Omental fat pad (tissue), 4 donors: Measurements from ENCODE around the gene RIMBP2. TPM values are rescaled to one million over a fixed set of nuclear protein-coding genes. Genes with fewer than 3 reads are reported as not detected.

Experiments
- ATAC-seq: fragments of 150-250 bp; one replicate; pipeline ENCODE4 v1.9.1; 2016; ENCODE audit warnings: mild to moderate bottlenecking, moderate library complexity; ENCODE audit not compliant: low FRiP score
- DNase-seq: peaks from one replicate; pipeline ENCODE4 v3.0.0-alpha.2; 2019; ENCODE audit warnings: low spot score
- total RNA-seq, 4 donors: library from RNA; depleted of rRNA; stranded (reverse); fragments of >200 nt; gene quantifications; one replicate each; pipeline ENCODE4 v1.1.0, GENCODE V29; 2016
- TF ChIP-seq, protein P1 (sequence below), 3 donors: fragments of 450-650 bp; IDR thresholded peaks; one replicate each; pipeline ENCODE4 v1.5.1; 2016 to 2017; ENCODE audit warnings: antibody characterized with exemption in 3 of 3, mild to moderate bottlenecking in 3 of 3, moderate library complexity in 2 of 3

The RIMBP2 gene
- total RNA-seq, 4 donors from 2014 or later, result 0.36 to 3.2 (median 1.6) TPM; not detected in 1

DNA sequence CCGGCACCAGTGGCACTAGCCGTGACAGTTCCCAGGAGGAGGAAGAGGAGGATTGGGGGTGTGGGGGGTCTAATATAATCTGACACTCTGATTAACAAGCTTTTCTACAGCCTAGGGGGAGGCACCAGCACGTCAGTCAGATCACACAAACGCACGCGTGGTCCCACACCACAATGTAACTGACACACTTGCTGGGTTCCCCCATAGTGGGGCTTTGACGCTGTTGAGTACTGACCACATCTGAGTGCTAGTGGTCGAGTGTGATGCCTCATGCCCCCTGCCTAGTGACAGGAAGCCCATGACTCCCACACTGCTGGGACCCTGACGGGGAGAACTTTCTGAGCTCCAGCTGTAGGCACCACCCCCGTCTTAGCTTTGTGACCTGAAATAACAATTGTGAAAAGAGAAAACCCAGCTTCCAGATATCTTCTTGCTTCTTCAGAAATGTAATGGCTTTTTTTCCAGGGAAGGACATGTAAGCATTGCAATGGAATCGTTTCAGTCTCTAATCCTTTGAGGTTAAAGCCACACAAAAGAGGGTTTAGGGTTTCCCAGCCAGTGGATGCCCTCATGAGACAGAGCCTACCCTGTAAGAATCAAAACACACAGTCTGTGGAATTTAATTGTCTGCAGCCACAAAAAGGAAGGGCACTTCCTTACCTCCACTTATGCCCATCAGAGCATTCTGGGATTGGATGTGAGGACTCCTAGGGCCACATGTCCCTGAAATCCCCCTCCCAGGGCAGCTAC is 194.5 kb downstream of the RIMBP2 start:
- ATAC-seq (no peak), DNase-seq (no peak)
- TF ChIP-seq, protein P1, sequence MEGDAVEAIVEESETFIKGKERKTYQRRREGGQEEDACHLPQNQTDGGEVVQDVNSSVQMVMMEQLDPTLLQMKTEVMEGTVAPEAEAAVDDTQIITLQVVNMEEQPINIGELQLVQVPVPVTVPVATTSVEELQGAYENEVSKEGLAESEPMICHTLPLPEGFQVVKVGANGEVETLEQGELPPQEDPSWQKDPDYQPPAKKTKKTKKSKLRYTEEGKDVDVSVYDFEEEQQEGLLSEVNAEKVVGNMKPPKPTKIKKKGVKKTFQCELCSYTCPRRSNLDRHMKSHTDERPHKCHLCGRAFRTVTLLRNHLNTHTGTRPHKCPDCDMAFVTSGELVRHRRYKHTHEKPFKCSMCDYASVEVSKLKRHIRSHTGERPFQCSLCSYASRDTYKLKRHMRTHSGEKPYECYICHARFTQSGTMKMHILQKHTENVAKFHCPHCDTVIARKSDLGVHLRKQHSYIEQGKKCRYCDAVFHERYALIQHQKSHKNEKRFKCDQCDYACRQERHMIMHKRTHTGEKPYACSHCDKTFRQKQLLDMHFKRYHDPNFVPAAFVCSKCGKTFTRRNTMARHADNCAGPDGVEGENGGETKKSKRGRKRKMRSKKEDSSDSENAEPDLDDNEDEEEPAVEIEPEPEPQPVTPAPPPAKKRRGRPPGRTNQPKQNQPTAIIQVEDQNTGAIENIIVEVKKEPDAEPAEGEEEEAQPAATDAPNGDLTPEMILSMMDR (IDR thresholded peaks at IDR 0.05), result no peak

DNA sequence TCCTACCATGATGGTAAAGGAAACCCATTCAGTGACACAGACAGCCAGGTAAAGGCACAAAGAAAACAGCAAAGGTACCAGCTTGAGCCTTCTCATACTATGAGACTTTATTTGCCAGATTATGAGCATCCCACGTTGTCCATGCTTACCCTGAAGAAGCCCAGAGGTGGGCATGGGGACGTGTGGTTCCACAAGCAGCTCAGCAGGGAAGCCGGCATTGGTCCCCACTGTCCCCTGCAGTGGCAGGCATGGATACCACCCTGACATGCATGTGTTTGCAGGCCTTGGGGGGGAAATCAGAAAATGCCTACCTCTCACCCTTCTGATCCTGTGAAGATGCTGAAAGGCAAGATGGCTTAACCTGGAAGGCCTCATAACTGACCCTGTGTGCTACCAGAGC is 195.3 kb downstream of the RIMBP2 start:
- TF ChIP-seq, protein P1 (IDR thresholded peaks at IDR 0.05), result no peak
- ATAC-seq, result no peak
- no peak for DNase-seq

- ATAC-seq (no peak), DNase-seq (no peak)
- TF ChIP-seq, protein P1 (IDR thresholded peaks at IDR 0.05), result no peak
These were observed 198.5 kb downstream of the RIMBP2 start for GRCh38 chr12:130517588-130517987.

GRCh38 chr12:130514149-130514551 is 201.9 kb downstream of the RIMBP2 start:
- ATAC-seq, result no peak
- TF ChIP-seq, protein P1 (IDR thresholded peaks at IDR 0.05), result no peak
- no peak for DNase-seq

GRCh38 chr12:130513556-130513955 is 202.5 kb downstream of the RIMBP2 start:
- no peak for ATAC-seq
- no peak for DNase-seq
- TF ChIP-seq, protein P1 (IDR thresholded peaks at IDR 0.05), result no peak

DNA sequence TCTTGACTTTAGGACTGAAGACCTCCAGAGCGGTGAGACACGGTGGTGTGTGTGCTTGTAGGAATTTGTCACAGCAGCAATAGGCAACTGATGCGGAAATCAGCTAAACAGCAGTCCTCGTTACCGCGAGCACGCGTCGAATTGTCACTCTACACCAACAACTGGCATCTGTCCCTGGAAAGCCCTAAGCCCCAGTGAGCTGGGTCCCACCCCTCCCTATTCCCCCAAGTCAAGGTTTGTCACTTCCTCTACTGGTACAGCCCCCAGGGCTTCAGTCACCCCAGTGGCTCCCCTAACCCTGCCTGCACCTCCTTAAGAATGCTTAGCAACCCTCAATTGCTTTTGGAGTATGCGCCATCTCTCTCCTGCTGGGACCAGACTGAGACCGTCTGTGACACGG is 204.8 kb downstream of the RIMBP2 start:
- no peak for ATAC-seq
- TF ChIP-seq, protein P1 (IDR thresholded peaks at IDR 0.05), result no peak
- DNase-seq, result no peak

DNA sequence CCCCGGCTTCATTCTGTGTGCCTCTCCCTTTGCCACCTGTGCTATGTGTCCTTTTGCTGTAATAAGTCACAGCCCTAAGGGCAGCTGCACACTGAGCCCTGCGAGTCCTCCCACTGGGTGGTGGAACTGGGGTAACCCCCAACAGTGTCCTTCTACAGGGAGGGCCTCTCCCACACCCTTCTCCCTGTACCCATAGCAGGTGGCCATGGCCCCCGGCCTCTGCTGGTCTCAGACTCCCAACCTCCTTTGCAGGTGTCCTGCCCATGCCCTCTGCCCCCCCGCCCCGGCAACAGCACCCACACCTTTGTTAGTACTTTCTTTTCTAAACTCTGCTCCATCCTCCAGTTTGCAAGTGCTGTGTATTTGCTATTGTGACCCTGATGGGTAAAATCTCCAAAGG is 206.6 kb downstream of the RIMBP2 start:
- ATAC-seq (no peak), DNase-seq (no peak)
- TF ChIP-seq, protein P1 (IDR thresholded peaks at IDR 0.05), result no peak
